ENCODE measurements around the gene FSHR. TPM values are rescaled to one million over a fixed set of nuclear protein-coding genes. Genes with fewer than 3 reads are reported as not detected.

FSHR gene
- total and polyA plus RNA-seq, 2 of the 8 experiments (the other 6 are each of a cell fraction or from before 2014, with no cell fraction given), result not detected

DNA sequence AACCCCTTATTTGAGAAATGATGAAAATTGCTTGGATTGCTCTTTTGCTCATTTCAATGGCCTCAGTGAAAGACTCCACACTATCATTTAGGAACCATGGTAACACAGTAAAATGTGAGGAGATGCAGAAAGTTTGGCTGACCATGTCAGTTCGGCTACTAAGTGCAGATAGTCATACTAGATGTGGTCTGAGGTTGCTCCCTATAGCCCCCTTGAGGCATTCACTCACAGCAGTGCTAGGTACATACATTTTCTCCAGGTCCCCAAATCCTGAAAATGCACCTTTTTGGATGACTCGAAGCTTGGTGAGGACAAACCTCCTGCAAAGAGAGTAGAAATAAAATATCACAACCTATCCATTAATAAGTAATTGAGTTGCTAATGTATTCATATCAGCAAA is 86.3 kb downstream of the FSHR start:
- 90% methylated on average over 2 of the region's 2 CpGs; no CpG with 5 or more reads in 1 of the 2 experiments for WGBS, 2 experiments (ENCODE audit: extremely low coverage in 1 of 2, insufficient coverage in 1 of 2, insufficient read length in 1 of 2, insufficient replicate concordance in 2 of 2, low coverage in 1 of 2, low lambda C conversion rate in 2 of 2, missing lambda C conversion rate in 1 of 2)
- Histone ChIP-seq H4K20me1 (replicated peaks in 1 of 2; ENCODE audit: control insufficient read depth in 1 of 2, insufficient read depth in 2 of 2, low read length in 2 of 2) (no peaks in the 10 kb centered on the region), H3K79me2 (ENCODE audit: control insufficient read depth in 1 of 2, insufficient read depth in 2 of 2, low read length in 2 of 2) (no peaks in the 10 kb centered on the region), H3K23ac (ENCODE audit: insufficient read length) (no peak overlapping the region), H3K56ac (replicated peaks; ENCODE audit: insufficient read length, low read depth, low read length) (no peak overlapping the region), H2BK20ac (ENCODE audit: low read length) (no peak overlapping the region), H4K5ac (ENCODE audit: insufficient read length, low read depth, low read length) (no peak overlapping the region), H3K4me3 (ENCODE audit: extremely low read depth in 1 of 4, insufficient read depth in 2 of 4, low read depth in 3 of 4, low read length in 4 of 4) (no peak overlapping the region), H3K9ac (replicated peaks in 1 of 4; ENCODE audit: extremely low read depth in 1 of 4, low read depth in 3 of 4, low read length in 3 of 4) (no peak overlapping the region), H3K4me1 (replicated peaks in 1 of 4; ENCODE audit: control insufficient read depth in 3 of 4, insufficient read depth in 4 of 4, low read length in 3 of 4) (no peaks in the 10 kb centered on the region), H4K91ac (replicated peaks; ENCODE audit: insufficient read length, low read length) (no peak overlapping the region), H4K8ac (ENCODE audit: extremely low read depth, insufficient read depth, low read length) (no peak overlapping the region), H2BK12ac (ENCODE audit: low read depth, low read length) (no peak overlapping the region), H2AFZ (ENCODE audit: low read length) (no peak overlapping the region), H3K79me1 (ENCODE audit: low read depth, low read length) (no peaks in the 10 kb centered on the region), H2AK5ac (ENCODE audit: low read depth, low read length) (no peak overlapping the region), H3K27me3 (replicated peaks in 1 of 4; ENCODE audit: control insufficient read depth in 3 of 4, extremely low read depth in 1 of 4, insufficient read depth in 3 of 4, low read length in 3 of 4) (no peaks in the 10 kb centered on the region), H3K9me3 (ENCODE audit: insufficient read depth in 2 of 2, low read depth in 1 of 2, low read length in 1 of 2) (no peaks in the 10 kb centered on the region), H2BK15ac (ENCODE audit: low read length) (no peak overlapping the region), H3K4ac (replicated peaks; ENCODE audit: insufficient read length, low read depth, low read length) (no peak overlapping the region), H3K23me2 (ENCODE audit: low read depth, low read length) (no peaks in the 10 kb centered on the region), H3K27ac (ENCODE audit: low read depth, low read length) (no peak overlapping the region), H2BK120ac (replicated peaks; ENCODE audit: low read depth, low read length) (no peak overlapping the region), H2BK5ac (ENCODE audit: low read depth, low read length) (no peak overlapping the region), H3K18ac (ENCODE audit: extremely low read depth, low read length) (no peak overlapping the region), H3K36me3 (ENCODE audit: control insufficient read depth in 2 of 4, insufficient read depth in 4 of 4, low read length in 3 of 4) (no peaks in the 10 kb centered on the region), H3K4me2 (ENCODE audit: insufficient read depth in 1 of 2, low read depth in 2 of 2, low read length in 2 of 2) (no peak overlapping the region), H3K14ac (ENCODE audit: insufficient read length) (no peak overlapping the region)
- ChIA-PET CTCF (ENCODE audit: partially characterized antibody) (interaction anchor here (1.0 to 1.2 kb wide), 2 partner anchors 12 to 35 kb away, joined by 3 read pairs; no protein-coding TSS in a partner anchor), POLR2A (ENCODE audit: partially characterized antibody) (no interaction called here)
- TF ChIP-seq CBX8 (IDR thresholded peaks at IDR 0.05; ENCODE audit: borderline replicate concordance, low read depth, low read length) (no peak), RAD21 (IDR thresholded peaks at IDR 0.05 in 1 of 2, conservative IDR thresholded peaks at IDR 0.05 in 1 of 2; ENCODE audit: low read depth in 2 of 2, low read length in 2 of 2) (peak in 1 of 2 experiments; percentile 39; a peak in 2 of 4 replicates)
- TF ChIP-seq, protein P1, sequence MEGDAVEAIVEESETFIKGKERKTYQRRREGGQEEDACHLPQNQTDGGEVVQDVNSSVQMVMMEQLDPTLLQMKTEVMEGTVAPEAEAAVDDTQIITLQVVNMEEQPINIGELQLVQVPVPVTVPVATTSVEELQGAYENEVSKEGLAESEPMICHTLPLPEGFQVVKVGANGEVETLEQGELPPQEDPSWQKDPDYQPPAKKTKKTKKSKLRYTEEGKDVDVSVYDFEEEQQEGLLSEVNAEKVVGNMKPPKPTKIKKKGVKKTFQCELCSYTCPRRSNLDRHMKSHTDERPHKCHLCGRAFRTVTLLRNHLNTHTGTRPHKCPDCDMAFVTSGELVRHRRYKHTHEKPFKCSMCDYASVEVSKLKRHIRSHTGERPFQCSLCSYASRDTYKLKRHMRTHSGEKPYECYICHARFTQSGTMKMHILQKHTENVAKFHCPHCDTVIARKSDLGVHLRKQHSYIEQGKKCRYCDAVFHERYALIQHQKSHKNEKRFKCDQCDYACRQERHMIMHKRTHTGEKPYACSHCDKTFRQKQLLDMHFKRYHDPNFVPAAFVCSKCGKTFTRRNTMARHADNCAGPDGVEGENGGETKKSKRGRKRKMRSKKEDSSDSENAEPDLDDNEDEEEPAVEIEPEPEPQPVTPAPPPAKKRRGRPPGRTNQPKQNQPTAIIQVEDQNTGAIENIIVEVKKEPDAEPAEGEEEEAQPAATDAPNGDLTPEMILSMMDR (IDR thresholded peaks at IDR 0.05; ENCODE audit: control extremely low read depth in 1 of 3, insufficient read depth in 1 of 3, low read depth in 1 of 3, low read length in 3 of 3), result peak in 1 of 3 experiments; percentile 29; a peak in 2 of 4 replicates
- DNase-seq (ENCODE audit: low read depth in 1 of 2, low spot score in 2 of 2) (no peak), FAIRE-seq (no peak)
